OCI-LY1 (cell line): ENCODE data around the gene SNX24.

Experiments used
- H2AFZ ChIP-seq: fragments of 200-600 bp; sonication (generic), shearing (Covaris generic); 2 replicates; pipeline ENCODE4 v1.6.0; 2014; ENCODE audit warnings: antibody characterized with exemption, mild to moderate bottlenecking, low read length
- H3F3A ChIP-seq: fragments of 200-600 bp; sonication (generic), shearing (Covaris generic); 2 replicates; pipeline ENCODE4 v1.6.0; 2014; ENCODE audit warnings: mild to moderate bottlenecking, antibody characterized with exemption, low read length, moderate library complexity; ENCODE audit not compliant: insufficient read depth
- H3K27ac ChIP-seq: fragments of 200-600 bp; sonication (generic); 2 replicates; pipeline ENCODE4 v1.5.1; 2014; ENCODE audit warnings: low read length, mixed run types, mild to moderate bottlenecking, low read depth; ENCODE audit not compliant: poor library complexity, severe bottlenecking
- H3K27me3 ChIP-seq: fragments of 200-600 bp; sonication (generic); 2 replicates; pipeline ENCODE4 v1.6.0; 2014; ENCODE audit warnings: antibody characterized with exemption, mild to moderate bottlenecking, low read length, moderate library complexity; ENCODE audit not compliant: insufficient read depth
- H3K36me3 ChIP-seq: fragments of 200-600 bp; sonication (generic); 2 replicates; pipeline ENCODE4 v1.6.1; 2014; ENCODE audit warnings: mild to moderate bottlenecking, antibody characterized with exemption, low read length, moderate library complexity, mixed read lengths; ENCODE audit not compliant: insufficient read depth
- H3K4me1 ChIP-seq: fragments of 200-600 bp; sonication (generic); 2 replicates; pipeline ENCODE4 v1.5.1; 2014; ENCODE audit warnings: mild to moderate bottlenecking, low read length, moderate library complexity; ENCODE audit not compliant: insufficient read depth, severe bottlenecking
- H3K4me2 ChIP-seq: fragments of 200-600 bp; sonication (generic), shearing (Covaris generic); 2 replicates; pipeline ENCODE4 v1.6.1; 2014; ENCODE audit warnings: low read length
- H3K4me3 ChIP-seq: fragments of 200-600 bp; sonication (generic); 2 replicates; pipeline ENCODE4 v1.5.1; 2014; ENCODE audit warnings: low read length, low read depth, mild to moderate bottlenecking, mixed read lengths; ENCODE audit not compliant: poor library complexity, severe bottlenecking
- H3K79me2 ChIP-seq: fragments of 200-600 bp; shearing (Covaris generic); 2 replicates; pipeline ENCODE4 v1.6.1; 2016; ENCODE audit warnings: mixed run types, low read length, mixed read lengths; ENCODE audit not compliant: insufficient read depth
- H3K9ac ChIP-seq: fragments of 200-600 bp; sonication (generic), shearing (Covaris generic); 2 replicates; pipeline ENCODE4 v1.6.1; 2014; ENCODE audit warnings: mild to moderate bottlenecking, low read length, mixed read lengths
- H3K9me2 ChIP-seq: fragments of 200-600 bp; sonication (generic), shearing (Covaris generic); 2 replicates; pipeline ENCODE4 v1.6.1; 2014; ENCODE audit warnings: low read depth, mild to moderate bottlenecking, low read length, mixed read lengths
- H3K9me3 ChIP-seq: fragments of 200-600 bp; shearing (Covaris generic); 2 replicates; pipeline ENCODE4 v1.6.1; 2014; ENCODE audit warnings: low read length, mixed read lengths
- H4K20me1 ChIP-seq: fragments of 200-600 bp; sonication (generic), shearing (Covaris generic); 2 replicates; pipeline ENCODE4 v1.6.0; 2016; ENCODE audit warnings: mild to moderate bottlenecking, low read length; ENCODE audit not compliant: insufficient read depth
- CTCF ChIP-seq: fragments of 200-600 bp; sonication (generic), shearing (Covaris generic); IDR thresholded peaks from 2 replicates; pipeline ENCODE4 v1.5.1; 2017; ENCODE audit warnings: mild to moderate bottlenecking, antibody characterized with exemption, low read length, moderate library complexity, mixed read lengths
- EZH2 ChIP-seq: fragments of 200-600 bp; sonication (generic), shearing (Covaris generic); IDR thresholded peaks from 2 replicates; pipeline ENCODE4 v1.8.0; 2017; ENCODE audit warnings: borderline replicate concordance, mixed run types, mild to moderate bottlenecking, antibody characterized with exemption, low read length, moderate library complexity, mixed read lengths

SNX24 gene

GRCh38 chr5:122929980-122930379, 84.6 kb downstream of the SNX24 start:
- no peak overlapping the region for H3K27ac ChIP-seq
- H3K9me3 ChIP-seq: no peaks in the 10 kb centered on the region
- TF ChIP-seq CTCF (no peak), EZH2 (no peak)
- no peaks in the 10 kb centered on the region for H3F3A ChIP-seq
- no peaks in the 10 kb centered on the region for H3K36me3 ChIP-seq
- H3K79me2 ChIP-seq: no peaks in the 10 kb centered on the region
- no peak overlapping the region for H3K9ac ChIP-seq
- no peak overlapping the region for H3K4me2 ChIP-seq
- no peak overlapping the region for H2AFZ ChIP-seq
- H3K4me3 ChIP-seq: no peak overlapping the region
- H3K9me2 ChIP-seq: no peaks in the 10 kb centered on the region
- no peaks in the 10 kb centered on the region for H3K4me1 ChIP-seq
- H3K27me3 ChIP-seq: no peaks in the 10 kb centered on the region
- H4K20me1 ChIP-seq: no peaks in the 10 kb centered on the region

DNA sequence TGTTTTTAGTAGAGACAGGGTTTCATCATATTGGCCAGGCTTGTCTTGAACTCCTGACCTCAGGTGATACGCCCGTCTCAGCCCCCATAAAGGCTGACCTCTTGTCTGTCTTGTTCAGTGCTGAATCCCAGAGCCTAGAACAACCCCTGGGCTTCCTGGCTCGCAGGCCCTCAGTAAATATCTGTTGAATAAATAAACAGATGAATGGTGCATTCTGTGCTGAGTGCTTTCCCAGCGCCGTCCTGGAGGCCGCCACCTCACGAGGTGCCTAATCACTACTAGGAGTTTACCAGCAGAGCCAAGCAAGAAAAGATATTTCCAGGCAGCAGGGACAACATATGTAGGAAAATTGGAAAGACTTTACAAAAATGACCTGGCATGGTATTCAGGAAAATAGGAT, 88.5 kb downstream of the SNX24 start:
- Histone ChIP-seq H3K36me3 (no peaks in the 10 kb centered on the region), H3K79me2 (no peaks in the 10 kb centered on the region), H3K4me3 (no peak overlapping the region), H3K27me3 (no peaks in the 10 kb centered on the region), H3K4me1 (no peaks in the 10 kb centered on the region), H3K9me2 (no peaks in the 10 kb centered on the region), H2AFZ (no peak overlapping the region), H3K9me3 (no peaks in the 10 kb centered on the region), H4K20me1 (no peaks in the 10 kb centered on the region), H3K4me2 (no peak overlapping the region), H3K27ac (no peak overlapping the region), H3F3A (no peaks in the 10 kb centered on the region), H3K9ac (no peak overlapping the region)
- TF ChIP-seq CTCF (no peak), EZH2 (no peak)

DNA sequence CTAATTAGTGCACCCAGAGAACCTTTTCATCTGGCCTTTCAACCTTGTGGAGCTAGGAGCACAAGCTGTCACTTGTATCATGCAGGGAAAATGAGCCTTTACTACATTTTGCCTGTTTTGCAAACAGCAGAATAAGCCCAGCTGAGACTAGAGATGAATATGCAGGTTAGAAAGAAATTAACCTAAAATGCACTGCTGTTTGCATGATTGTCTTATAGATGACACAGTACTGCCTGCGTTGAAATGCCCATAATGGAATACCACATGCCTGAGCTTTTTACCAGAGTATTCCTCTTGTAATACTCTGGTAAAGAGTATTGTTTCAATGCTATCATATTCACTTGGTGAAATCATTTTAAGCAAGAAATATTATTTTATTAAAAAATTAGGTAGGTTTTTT, 90.7 kb downstream of the SNX24 start:
- Histone ChIP-seq H4K20me1 (no peaks in the 10 kb centered on the region), H3K4me3 (no peak overlapping the region), H3K4me1 (no peaks in the 10 kb centered on the region), H3K27ac (no peak overlapping the region), H3K9me2 (no peaks in the 10 kb centered on the region), H3K9me3 (no peaks in the 10 kb centered on the region), H3K4me2 (no peak overlapping the region), H3K9ac (no peak overlapping the region), H3K27me3 (no peaks in the 10 kb centered on the region), H3F3A (no peaks in the 10 kb centered on the region), H3K79me2 (no peaks in the 10 kb centered on the region), H2AFZ (no peak overlapping the region), H3K36me3 (no peaks in the 10 kb centered on the region)
- TF ChIP-seq CTCF (no peak), EZH2 (no peak)
